Fibroblast of skin of left quadriceps (primary cell): ENCODE measurements around the gene IKZF3.
"Not testable (repeated sequence)": the region's sequence is repeated elsewhere in the genome, so short reads cannot be mapped to it uniquely, and the experiment has no call there.

Experiments used
- DNase-seq, 2 experiments: peaks; one replicate each; pipeline ENCODE4 v3.0.0-alpha.2; 2013; ENCODE audit warnings: low read depth in 2 of 2

Gene IKZF3

GRCh38 chr17:39719563-39720355, 144.4 kb downstream of the IKZF3 start:
- DNase-seq = no peak

DNA sequence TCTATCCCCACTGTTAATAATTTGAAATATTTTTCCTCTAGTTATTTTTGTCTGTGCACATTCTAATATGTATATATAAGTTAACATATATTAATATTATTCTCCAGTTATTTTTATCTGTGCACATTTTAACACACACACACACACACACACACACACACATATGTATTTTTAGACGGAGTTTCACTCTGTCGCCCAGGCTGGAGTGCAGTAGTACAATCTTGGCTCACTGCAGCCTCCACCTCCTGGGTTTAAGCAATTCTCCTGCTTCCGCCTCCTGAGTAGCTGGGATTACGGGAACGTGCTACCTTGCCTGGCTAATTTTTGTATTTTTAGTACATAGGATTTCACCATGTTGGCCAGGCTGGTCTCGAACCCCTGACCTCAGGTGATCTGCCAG, 146.5 kb downstream of the IKZF3 start:
- no peak for DNase-seq

DNA sequence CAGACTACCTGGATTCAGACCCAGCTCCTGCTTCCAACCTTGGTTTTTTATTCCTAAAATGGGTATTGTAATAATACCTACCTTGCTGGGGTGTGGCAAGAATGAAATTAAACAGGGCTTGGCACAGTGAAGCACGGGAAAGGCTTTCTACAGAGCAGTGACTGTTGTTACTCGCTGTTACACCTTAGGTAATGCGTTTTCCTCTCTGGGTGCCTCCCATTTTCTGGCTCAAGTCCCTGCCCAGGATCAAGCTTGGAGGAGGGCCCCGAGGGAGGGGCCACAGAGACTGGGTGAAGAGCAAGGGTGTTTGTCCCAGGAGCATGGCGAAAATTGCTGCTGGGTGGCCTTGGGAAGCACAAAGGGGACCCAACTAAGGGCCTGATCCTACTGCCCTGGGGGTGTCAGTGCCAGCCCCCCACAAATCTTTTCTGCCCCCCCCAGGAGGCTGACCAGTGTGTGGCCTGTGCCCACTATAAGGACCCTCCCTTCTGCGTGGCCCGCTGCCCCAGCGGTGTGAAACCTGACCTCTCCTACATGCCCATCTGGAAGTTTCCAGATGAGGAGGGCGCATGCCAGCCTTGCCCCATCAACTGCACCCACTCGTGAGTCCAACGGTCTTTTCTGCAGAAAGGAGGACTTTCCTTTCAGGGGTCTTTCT, 147.1 kb downstream of the IKZF3 start:
- DNase-seq = no peak

- no peak for DNase-seq
These were observed 147.9 kb downstream of the IKZF3 start for GRCh38 chr17:39716073-39716818.

DNA sequence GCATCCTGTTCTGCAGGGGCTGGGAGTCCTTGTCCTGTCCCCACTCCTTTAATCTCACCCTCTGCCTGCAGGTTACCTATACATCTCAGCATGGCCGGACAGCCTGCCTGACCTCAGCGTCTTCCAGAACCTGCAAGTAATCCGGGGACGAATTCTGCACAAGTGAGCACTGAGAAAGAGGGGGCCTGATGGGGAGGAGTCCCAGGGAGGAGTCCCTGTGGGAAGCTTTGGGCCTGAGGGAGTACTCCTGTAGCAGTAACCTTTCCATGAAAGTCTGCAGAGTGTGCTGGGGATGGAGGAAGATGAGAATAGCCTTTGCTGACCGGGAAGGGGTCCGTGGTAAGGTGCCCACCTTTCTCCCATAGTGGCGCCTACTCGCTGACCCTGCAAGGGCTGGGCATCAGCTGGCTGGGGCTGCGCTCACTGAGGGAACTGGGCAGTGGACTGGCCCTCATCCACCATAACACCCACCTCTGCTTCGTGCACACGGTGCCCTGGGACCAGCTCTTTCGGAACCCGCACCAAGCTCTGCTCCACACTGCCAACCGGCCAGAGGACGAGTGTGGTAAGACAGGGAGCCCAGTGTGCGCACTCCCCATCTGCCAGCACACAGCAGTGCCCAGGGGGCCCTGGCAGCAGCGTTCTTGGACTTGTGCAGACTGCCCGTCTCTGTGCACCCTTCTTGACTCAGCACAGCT, 148.6 kb downstream of the IKZF3 start:
- DNase-seq = no peak

GRCh38 chr17:39714234-39714633, 149.9 kb downstream of the IKZF3 start:
- DNase-seq = no peak

GRCh38 chr17:39711851-39712250, 152.3 kb downstream of the IKZF3 start:
- no peak for DNase-seq

DNA sequence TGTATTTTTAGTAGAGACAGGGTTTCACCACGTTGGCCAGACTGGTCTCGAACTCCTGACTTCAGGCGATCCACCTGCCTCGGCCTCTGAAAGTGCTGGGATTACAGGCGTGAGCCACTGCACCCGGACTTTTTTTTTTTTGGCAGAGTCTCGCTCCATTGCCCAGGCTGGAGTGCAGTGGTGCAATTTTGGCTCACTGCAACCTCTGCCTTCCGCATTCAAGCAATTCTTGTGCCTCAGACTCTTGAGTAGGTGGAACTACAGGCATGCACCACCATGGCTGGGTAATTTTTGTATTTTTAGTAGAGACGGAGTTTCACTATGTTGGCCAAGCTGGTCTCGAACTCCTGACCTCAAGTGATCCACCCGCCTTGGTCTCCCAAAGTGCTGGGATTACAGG, 153.0 kb downstream of the IKZF3 start:
- DNase-seq = not testable (repeated sequence)

- no peak for DNase-seq
These were observed 153.8 kb downstream of the IKZF3 start for GRCh38 chr17:39709998-39710964.

DNA sequence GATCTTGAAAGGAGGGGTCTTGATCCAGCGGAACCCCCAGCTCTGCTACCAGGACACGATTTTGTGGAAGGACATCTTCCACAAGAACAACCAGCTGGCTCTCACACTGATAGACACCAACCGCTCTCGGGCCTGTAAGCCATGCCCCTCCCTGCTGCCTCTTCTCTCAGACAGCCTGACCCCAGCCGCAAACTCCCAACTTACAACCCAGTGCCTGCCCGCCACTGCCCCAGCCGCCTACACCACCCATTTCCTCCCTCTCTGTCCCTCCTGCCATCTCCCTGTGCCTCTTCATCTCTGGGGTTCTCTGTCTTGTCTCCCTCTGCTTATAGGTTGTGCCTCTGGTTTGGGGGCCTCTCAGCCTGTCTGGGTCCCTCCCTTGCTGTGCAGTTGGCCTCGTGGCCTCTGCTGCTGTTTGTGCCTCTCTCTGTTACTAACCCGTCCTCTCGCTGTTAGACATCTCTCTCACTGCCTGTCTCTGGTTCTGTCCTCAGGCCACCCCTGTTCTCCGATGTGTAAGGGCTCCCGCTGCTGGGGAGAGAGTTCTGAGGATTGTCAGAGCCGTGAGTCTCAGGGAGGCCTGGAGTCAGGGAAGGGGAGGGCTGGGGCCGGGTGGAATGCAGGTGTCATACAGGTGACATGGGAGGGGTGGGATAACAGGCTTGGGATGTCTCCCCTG, 154.7 kb downstream of the IKZF3 start:
- DNase-seq = no peak
